COLO668 (cell line): ENCODE measurements around the gene GJC1.
"Not testable (repeated sequence)": the region's sequence is repeated elsewhere in the genome, so short reads cannot be mapped to it uniquely, and the experiment has no call there.

Experiments
- DNase-seq: peaks from one replicate; lab custom pipeline; 2025; ENCODE audit not compliant: unreplicated experiment; lab: John Stamatoyannopoulos, UW

Gene GJC1

DNA sequence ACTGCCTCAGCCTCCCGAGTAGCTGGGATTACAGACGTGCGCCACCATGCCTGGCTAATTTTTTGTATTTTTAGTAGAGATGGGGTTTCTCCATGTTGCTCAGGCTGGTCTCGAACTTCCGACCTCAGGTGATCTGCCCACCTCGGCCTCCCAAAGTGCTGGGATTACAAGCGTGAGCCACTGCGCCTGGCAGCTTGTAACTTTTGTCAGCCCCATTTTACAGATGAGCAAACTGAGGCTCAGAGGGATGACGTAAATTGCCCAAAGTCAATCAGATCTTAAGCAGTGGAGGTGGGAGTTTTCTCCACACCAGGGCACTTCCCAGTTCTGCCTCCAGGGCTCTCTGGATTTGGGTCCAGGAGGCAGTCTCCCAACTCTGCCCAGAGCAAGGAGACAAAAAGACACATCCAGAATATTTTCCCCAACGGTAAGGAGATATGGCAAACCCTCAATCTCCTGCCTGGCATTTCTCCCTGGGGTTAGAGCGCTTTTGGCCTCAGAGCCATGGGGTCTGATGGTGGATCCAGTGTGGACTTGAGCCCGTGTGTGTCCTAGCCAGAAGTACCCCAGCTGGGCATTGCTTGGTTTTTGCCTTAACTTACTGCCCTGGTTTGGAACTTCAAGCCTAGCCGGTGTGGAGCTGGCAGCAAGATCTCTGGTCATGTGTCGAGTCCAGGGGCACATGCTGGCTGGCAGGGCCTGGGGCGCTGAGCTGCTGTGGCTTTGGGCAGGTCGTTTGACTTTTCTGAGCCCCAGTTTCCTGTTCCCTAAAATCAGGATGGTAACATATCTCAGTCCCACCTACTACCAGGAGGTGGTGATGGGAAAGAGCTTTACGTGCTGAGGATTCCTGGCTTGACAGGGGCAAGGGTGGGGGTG, 67.9 kb downstream of the GJC1 start:
- no peak for DNase-seq

DNA sequence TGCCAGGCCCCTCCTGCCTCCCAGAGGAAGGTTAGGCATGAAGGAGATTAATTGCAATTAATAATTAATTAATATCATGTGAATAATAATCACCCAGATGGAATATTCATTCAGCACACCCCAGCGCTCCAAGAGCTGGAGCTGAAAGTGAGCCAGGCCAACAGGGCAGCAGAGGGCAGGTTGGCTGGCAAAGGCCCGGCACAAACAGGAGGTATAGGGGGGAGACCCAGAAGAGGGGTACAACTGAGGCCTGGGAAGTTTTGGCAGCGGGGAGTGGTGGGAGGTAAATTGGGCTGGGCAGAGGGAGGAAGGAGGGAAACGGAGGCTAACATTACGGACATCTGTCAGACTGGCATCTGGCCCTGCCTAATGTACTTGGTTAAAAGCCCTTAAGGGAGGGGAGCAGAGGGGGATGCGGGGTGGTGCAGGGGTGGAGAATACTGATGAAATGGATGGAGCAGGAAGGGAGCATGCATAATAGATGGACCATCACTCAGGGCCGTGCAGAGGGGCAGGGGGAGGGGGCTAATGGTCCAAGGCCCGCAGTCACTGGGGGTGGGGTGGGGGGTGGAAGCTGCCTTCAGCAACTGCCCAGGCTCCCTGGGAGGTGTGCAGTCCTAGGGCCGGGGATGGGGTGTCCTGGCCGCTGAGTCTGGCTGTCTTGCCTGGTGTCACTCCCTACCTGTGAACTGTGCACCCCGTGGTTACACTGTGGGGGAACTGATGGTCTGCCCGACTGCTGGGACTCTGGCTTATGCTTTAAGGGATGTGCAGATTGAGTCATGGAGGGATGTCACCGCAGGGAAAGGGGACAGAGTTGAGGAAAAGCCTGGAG, 69.4 kb downstream of the GJC1 start:
- DNase-seq: no peak

DNA sequence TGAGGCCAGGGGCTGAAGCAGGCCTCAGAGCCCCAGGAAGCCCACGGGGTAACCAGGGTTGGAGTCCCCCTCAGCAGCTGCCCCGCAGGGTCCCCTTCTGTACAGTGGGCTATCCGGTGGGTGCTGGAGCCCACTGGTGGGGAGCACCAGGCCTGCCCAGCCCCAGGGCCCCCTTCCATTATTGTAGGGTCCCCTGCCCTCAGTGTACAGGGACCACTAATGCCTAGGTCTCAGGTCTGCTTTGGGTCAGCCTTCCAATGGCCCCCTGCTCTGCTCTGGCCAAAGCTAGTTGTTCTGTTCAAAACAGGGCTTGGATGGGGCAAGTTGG, 70.2 kb downstream of the GJC1 start:
- DNase-seq: no peak

DNA sequence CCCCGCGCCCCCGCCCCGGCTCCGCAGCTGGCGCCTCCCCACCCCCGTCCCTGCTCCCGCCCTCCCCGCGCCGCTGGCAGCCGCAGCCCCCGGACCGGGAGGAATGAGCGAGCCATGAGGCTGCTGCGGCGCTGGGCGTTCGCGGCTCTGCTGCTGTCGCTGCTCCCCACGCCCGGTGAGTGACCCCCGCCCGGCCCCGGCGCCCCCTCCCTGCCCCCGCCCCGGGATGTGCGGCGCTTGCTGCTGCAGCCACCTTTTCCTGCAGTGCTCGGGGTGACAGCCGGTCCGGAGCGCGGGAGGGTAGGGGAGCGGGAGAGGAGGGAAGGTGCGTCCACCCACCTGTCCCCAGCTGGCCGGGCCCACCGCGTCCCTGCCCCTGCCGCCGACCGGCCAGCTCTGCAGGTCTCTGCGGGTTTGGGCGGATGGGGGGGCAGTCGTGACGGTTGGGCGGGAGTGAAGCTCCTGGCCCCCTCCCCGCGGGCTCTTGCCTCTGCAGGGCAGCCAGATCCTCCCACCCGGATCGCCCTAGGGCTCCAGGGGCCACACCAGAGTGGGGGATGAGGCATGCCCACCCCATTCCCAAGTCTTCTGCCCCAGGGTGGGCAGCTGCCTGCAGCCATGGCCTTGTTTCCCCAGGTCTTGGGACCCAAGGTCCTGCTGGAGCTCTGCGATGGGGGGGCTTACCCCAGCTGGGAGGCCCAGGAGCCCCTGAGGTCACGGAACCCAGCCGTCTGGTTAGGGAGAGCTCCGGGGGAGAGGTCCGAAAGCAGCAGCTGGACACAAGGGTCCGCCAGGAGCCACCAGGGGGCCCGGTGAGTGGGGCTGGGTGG, 70.8 kb downstream of the GJC1 start:
- no peak for DNase-seq

DNA sequence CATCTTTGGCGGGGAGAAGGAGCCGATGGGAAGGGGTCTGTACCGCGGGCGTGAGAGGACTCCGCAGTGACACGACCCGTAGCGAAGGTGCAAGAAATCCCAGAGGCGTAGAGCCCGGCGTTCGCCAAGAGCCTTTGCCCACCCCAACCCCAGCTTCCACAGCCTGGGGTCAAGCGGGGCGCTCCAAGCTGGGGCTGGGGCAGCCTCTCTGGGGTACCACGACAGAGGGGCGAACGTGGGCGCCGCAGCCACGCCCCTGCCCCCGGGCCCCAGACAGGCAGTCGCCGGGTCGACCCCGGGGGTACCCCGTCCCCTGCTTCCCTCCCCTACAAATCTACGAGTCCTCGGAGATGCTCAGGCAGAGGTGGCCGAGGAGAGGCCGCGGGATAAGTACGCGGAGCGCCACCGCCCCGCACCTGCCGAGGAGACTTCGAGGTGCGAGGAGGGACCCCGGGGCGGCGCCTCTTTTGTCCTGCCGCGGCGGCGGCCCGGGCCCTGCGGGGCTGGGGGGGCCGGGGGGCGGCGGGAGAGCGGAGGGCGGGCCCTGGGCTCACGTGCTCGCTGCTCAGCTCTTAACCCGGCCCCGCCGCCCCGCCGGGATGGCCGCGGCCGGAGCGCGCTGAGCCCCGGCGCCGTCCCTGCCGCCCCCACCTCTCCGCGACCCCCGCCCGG, 71.5 kb downstream of the GJC1 start, which contains the start of gene ADAM11:
Gene ADAM11, plus strand, starts transcription at position 575 of the 672 bp plus-strand sequence. CDS start 212 bp downstream, outside the sequence.
- DNase-seq: no peak

DNA sequence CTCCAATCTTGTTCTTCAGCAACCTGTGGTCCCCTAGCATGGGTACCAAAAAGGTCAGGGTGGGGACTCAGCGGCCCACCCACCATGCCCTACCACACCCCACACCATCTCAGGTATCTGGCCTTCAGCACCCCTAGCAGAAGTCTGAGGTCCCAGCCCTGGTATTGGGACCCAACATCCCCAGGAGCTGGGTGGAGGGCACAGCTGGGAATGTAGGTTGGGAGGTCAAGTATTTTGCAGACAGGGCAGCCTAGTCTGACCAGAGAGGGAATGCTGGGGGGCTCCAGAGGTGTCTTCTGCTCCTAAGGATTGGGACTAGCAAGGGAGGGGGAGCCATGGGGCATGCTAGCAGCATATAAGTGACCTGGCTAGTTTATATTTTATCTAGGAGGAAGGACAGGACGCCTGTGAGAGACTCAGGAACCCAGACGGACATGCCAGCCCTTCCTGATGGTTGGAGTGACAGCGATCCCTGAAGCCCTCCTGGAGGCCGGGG, 72.1 kb downstream of the GJC1 start:
- DNase-seq: no peak

DNA sequence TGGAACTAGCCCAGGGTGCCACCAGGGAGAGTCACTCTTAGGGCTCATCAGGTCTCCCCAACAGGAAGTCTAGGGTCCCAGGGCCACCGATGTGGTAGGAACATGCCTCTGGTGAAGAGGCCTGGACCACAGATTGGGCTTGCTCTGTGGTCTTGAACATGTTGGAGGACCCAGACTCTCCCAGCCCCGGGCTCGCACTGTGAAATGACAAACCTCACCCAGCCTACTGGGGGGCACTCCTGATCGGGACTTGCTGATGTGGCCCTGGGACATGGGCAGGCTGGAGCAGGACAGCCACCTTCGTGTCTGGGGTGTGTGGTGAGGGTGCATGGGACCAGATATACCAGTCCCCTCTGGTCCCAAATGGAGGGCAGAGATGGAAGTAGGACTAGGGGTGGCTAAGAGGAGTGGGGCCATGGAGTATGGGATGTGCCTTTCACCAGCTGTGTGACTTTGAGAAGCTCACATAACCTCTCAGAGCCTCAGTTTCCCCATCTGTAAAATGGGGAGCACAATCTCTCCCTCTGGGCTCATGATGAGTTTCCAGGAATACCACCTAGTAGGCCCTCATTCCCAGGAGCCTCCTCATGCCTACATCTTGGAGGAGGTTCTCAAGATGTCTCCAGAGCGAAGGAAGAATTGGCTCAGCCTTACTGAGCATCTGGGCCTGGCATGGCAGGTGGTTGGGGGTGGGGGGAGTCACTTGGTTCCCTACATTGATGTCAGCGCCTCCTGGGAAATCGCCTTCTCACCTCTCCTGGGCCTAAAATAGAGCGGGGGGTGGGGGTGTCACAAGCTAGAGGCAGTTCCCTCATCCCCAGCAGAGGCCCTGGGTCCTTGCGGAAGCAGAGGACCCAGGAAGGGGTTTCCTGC, 72.8 kb downstream of the GJC1 start:
- no peak for DNase-seq

DNA sequence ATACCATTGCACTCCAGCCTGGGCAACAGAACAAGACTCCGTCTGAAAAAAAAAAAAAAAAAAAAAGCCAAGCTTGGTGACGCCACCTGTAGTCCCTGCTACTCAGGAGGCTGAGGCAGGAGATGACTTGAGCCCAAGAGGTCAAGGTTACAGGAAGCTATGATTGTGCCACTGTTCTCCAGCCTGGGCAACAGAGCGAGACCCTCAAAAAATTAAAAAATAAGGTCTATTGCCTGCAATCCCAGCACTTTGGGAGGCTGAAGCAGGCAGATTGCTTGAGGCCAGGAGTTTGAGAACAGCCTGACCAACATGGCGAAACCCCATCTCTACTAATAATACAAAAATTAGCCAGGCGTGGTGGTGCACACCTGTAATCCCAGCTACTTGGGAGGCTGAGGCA, 74.9 kb downstream of the GJC1 start:
- not testable (repeated sequence) for DNase-seq

DNA sequence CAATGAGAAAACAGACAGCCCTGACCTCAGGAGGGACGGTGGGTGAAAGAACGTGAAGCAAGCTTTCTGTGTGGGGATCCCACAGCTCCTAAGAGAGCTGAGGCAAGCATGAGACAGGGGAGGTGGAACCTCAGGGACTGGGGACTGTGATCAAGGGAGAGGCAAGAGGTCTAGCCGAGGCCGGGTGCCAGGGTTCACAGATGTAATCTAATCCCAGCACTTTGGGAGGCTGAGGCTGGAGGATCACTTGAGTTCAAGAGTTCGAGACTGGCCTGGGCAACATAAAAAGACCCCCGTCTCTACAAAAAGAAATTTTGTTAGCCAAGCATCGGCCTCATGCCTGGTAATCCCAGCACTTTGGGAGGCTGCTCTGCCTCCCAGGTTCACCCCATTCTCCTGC, 75.8 kb downstream of the GJC1 start:
- no peak for DNase-seq

DNA sequence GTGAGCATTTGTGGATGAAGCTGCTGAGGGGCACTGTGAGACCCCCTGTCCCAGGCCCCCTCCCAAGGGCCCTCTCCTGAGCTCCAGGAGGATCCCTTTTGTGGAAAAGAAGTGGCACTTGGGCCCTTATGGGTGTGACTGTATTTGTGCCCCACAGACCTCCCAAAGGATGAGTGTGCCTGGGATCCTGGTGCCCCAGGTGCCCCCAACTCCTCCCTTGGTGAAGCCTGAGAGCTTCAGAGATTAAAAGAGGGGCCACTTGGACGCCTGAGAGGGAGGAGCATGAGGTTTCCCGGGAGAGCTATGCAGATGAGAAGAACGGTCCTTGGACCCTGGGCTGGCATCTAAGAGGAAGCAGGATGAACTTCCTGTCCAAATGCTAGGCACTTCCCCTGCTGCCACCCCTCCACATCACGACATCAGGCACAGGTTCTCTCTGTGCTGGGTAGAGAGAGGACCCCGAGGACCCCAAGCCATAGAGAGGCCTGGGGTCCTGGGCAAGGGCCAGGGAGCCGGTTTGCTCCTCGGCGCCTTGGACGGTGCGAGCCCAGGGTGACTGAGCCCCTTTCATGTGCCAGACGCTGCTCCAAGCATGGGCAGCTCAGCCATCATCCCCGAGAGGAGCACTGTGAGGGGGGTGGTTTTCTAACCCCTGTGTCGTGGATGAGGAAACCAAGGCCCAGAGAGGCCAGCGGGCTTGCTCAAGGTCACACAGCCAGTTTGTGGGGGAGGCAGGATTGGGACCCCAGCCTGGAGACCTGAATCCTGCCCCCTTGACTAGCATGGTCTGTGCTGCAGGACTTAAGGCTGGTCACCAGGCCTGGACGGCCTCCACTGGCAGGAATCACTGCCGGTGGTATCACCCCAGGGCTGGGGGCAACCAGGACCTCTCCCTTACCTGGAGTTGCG, 76.9 kb downstream of the GJC1 start:
- no peak for DNase-seq

DNA sequence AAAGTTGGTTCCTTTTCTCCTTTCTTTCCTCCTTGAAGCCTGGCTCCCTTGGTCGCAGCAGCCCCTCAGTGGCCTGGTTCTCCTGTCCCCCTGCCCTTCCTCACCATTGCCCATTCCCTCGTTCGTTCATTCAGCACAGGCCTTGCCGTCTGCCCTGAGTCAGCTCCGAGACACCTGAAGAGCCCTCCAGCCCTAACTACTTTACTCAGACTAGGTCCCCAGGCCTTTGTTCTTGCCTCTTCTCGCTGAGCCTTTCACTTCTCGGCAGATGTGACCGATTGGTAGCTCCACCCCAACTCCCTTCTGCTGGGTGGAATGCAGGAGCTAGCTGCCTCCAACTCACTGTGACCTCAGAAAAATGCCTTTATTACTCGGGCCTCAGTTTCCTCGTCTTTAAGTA, 78.3 kb downstream of the GJC1 start:
- DNase-seq: no peak

DNA sequence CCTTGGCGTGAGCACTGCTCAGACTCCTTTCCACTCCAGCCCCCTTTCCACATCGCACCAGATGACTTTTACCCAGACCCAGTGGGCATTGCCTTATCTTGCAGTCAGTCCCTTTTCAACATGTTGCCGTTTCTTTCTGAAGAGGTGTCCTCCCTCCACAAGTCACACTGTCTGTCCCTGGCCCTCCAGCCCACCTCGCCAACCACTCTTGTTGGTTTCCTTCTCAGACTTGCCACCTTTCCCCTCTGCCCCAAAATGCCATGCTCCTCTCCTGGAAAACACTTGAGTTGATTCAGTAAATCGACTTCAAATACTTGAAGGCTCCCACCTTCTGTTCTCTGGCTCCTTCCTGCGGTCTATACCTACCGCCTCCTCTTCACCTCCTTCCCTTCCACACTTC, 78.8 kb downstream of the GJC1 start:
- DNase-seq: no peak

DNA sequence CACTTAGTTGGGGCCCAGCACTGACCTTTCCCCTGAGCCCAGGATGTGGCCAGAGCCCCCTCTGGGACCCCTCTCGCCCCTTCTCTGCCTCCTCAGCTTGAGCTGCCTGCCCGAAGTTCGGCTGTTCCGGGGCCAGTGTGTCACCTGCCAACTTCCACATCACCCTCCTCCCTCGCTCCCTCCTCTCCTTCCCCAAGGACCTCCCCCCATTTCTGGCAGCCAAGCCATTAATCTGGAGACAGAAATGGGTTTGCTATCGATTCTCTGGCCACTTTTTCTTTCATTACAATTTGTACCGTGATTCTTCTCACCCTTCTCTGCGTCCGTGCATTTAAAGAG, 80.1 kb downstream of the GJC1 start:
- no peak for DNase-seq

DNA sequence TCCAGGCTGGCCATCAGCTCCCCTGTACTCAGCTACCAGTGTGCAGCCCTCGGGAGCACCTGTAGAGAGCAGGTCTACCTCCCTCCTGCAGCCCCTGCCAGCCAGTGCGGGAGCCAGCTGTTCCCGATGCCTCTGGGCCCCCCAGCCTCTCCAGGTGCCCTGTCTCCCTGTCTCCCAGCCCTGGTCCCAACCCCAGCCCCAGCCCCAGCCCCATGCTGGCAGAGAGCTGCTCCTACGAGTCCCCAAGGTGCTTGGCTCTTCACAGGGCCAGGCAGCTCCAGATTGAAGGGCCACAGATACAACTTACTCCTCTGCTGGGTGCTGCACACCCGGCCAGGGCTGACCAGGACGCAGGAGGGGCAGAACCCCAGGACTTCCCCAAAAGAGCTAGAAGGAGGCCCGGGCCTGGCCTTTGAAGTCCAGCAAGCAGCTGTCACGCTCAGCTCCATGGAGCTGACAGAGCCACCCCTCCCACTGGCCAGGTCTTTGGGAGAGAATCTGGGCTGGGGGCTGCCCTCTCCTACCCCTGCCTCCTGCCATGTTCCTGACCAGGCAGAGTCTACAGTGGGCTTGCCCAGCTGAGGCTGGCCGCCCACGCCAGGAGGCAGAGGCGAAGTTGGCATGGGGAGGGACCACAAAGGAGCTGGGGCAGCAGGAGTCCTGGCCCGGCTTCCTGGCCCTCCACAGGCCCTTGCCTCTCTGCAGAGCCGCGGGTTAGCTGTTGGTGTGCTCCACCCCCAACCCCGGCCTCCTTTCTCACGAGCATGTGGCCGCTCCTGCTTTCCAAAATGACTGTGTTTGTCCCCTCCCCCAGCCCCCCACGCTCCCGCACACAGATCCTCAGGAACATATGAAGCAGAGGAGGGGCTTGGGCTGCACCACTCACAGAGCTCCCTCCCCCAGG, 80.8 kb downstream of the GJC1 start:
- no peak for DNase-seq
